Measurements from ENCODE around the gene RCAN3. TPM values are rescaled to one million over a fixed set of nuclear protein-coding genes. Genes with fewer than 3 reads are reported as not detected.

RCAN3 gene
- total and polyA plus RNA-seq, 8 donors: 4.0 to 14.2 (median 11.9) TPM

GRCh38 chr1:24551290-24551959 lies 48.8 kb downstream of the RCAN3 start:
- WGBS, 2 donors: 37 to 46% methylated on average over 13 of the region's 13 CpGs
- intact Hi-C loops (cut with DNase I): no loop called here

GRCh38 chr1:24551960-24552571 lies 49.4 kb downstream of the RCAN3 start:
- Histone ChIP-seq H3K27me3 (no peaks in the 10 kb centered on the region), H3K4me1 (peaks cover 2 to 6% (median 5%) of the 10 kb centered on the region in 3 donors), H3K9me3 (no peaks in the 10 kb centered on the region), H3K36me3 (no peaks in the 10 kb centered on the region), H3K27ac (peak overlapping the region in 2 of 4 donors; percentile 53 to 59), H3K4me3 (no peak overlapping the region)
- ATAC-seq (no peak), FAIRE-seq (no peak), DNase-seq (no peak)
- intact Hi-C loops (cut with DNase I): no loop called here
- TF ChIP-seq, protein P1, sequence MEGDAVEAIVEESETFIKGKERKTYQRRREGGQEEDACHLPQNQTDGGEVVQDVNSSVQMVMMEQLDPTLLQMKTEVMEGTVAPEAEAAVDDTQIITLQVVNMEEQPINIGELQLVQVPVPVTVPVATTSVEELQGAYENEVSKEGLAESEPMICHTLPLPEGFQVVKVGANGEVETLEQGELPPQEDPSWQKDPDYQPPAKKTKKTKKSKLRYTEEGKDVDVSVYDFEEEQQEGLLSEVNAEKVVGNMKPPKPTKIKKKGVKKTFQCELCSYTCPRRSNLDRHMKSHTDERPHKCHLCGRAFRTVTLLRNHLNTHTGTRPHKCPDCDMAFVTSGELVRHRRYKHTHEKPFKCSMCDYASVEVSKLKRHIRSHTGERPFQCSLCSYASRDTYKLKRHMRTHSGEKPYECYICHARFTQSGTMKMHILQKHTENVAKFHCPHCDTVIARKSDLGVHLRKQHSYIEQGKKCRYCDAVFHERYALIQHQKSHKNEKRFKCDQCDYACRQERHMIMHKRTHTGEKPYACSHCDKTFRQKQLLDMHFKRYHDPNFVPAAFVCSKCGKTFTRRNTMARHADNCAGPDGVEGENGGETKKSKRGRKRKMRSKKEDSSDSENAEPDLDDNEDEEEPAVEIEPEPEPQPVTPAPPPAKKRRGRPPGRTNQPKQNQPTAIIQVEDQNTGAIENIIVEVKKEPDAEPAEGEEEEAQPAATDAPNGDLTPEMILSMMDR (IDR thresholded peaks at IDR 0.05): no peak
- 58 to 64% methylated on average over 10 of the region's 10 CpGs for WGBS, 2 donors

More at GRCh38 chr1:24551290-24551959, 48.8 kb downstream of the RCAN3 start:
- Histone ChIP-seq H3K4me1 (peaks cover 0 to 6% (median 5%) of the 10 kb centered on the region in 3 donors), H3K9me3 (no peaks in the 10 kb centered on the region), H3K27ac (peak overlapping the region in 2 of 4 donors; percentile 53 to 59), H3K27me3 (no peaks in the 10 kb centered on the region), H3K36me3 (no peaks in the 10 kb centered on the region), H3K4me3 (no peak overlapping the region)
- peak in 1 of 6 donors; percentile 51 for DNase-seq
- FAIRE-seq: no peak
- ATAC-seq: peak in 2 of 4 donors; percentile 13 to 21
- TF ChIP-seq, protein P1 (IDR thresholded peaks at IDR 0.05): no peak

GRCh38 chr1:24553931-24554330 lies 51.3 kb downstream of the RCAN3 start:
- H3K4me1 ChIP-seq: peaks cover 3 to 16% (median 15%) of the 10 kb centered on the region in 3 donors
- H3K9me3 ChIP-seq: no peaks in the 10 kb centered on the region
- ATAC-seq: no peak
- H3K4me3 ChIP-seq: no peak overlapping the region
- no peaks in the 10 kb centered on the region for H3K27me3 ChIP-seq
- FAIRE-seq: no peak
- 93 to 96% methylated on average over 3 of the region's 3 CpGs for WGBS, 2 donors
- H3K36me3 ChIP-seq: no peaks in the 10 kb centered on the region
- no peak overlapping the region for H3K27ac ChIP-seq
- DNase-seq: no peak
- TF ChIP-seq, protein P1 (IDR thresholded peaks at IDR 0.05): no peak
- intact Hi-C loops (cut with DNase I): no loop called here

DNA sequence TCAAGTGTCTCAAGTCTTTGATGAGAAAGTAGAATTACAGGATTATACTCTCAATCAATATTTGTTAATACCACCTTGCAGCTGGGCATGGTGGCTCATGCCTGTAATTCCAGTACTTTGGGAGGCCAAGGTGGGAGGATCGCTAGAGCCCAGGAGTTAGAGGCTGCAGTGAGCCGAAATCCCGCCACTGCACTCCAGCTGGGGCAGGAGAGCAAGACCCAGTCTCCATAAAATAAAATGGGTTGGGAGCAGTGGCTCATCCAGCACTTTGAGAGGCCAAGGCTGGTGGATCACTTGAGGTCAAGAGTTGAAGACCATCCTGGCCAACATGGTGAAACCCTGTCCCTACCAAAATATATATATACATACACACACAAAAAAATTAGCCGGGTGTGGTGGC lies 52.1 kb downstream of the RCAN3 start:
- Histone ChIP-seq H3K9me3 (no peaks in the 10 kb centered on the region), H3K27me3 (no peaks in the 10 kb centered on the region), H3K4me1 (peaks cover 3 to 18% (median 16%) of the 10 kb centered on the region in 3 donors), H3K27ac (no peak overlapping the region), H3K4me3 (no peak overlapping the region), H3K36me3 (no peaks in the 10 kb centered on the region)
- TF ChIP-seq, protein P1 (IDR thresholded peaks at IDR 0.05): no peak
- ATAC-seq (no peak), FAIRE-seq (no peak), DNase-seq (no peak)
- 89 to 92% methylated on average over 4 of the region's 4 CpGs for WGBS, 2 donors
- intact Hi-C loops (cut with DNase I): no loop called here

Data from pancreas (tissue), 10 donors.